NCI-H187 treated with DMSO at 0.1 percent for 48 hours (cell line): Measurements from ENCODE around the gene RBMXL3.

Experiments
- DNase-seq: peaks from one replicate; lab custom pipeline; 2025; lab: John Stamatoyannopoulos, UW

Gene RBMXL3

GRCh38 chrX:115233497-115234455 is 44.6 kb downstream of the RBMXL3 start, which contains the start of gene LRCH2:
TSS of gene LRCH2 (minus strand) at chrX:115234096. CDS start at chrX:115234041, 55 bp downstream.
- no peak for DNase-seq

GRCh38 chrX:115234461-115234860 is 45.3 kb downstream of the RBMXL3 start:
- DNase-seq = no peak

- DNase-seq = no peak
These were observed 47.4 kb downstream of the RBMXL3 start for GRCh38 chrX:115236560-115236959.

- DNase-seq = no peak
These were observed 47.8 kb downstream of the RBMXL3 start for GRCh38 chrX:115237056-115237455.
